ENCODE data around the gene DXO. TPM values are rescaled to one million over a fixed set of nuclear protein-coding genes. Genes with fewer than 3 reads are reported as not detected.
"Not testable (repeated sequence)": the region's sequence is repeated elsewhere in the genome, so short reads cannot be mapped to it uniquely, and the experiment has no call there.

DXO gene
- total and polyA plus RNA-seq, 2 donors (not counting 1 experiment from before 2014, with no cell fraction given): 36.1 to 150 TPM

GRCh38 chr6:32008037-32008436 lies 36.1 kb upstream of the DXO start:
- CTCF ChIA-PET: interaction anchor here (0.5 kb wide), 1 partner anchor 1165 kb away, joined by 3 read pairs; no protein-coding TSS in a partner anchor
- H3K27ac ChIP-seq (ENCODE audit: low read length in 2 of 2); H3K27me3 ChIP-seq (replicated peaks in 1 of 4; ENCODE audit: control extremely low read depth in 1 of 4, control insufficient read depth in 3 of 4, insufficient read depth in 4 of 4, low read length in 3 of 4); H3K9ac ChIP-seq (ENCODE audit: low read length); H3K9me3 ChIP-seq (ENCODE audit: control extremely low read depth in 1 of 3, control insufficient read depth in 2 of 3, insufficient read depth in 1 of 3, low read length in 2 of 3); H2AFZ ChIP-seq (ENCODE audit: insufficient read depth, low read depth, low read length, poor library complexity, severe bottlenecking); H3K9me3 Mint-ChIP-seq (ENCODE audit: insufficient read depth); DNase-seq; ATAC-seq (ENCODE audit: low read depth); H3K79me2 ChIP-seq (ENCODE audit: control insufficient read depth, insufficient read depth, low read length); intact Hi-C loops (cut with micrococcal nuclease); H3K4me1 Mint-ChIP-seq; POLR2A ChIA-PET; H3K27ac Mint-ChIP-seq; H3K4me2 ChIP-seq (replicated peaks; ENCODE audit: low read depth, low read length, poor library complexity, severe bottlenecking); H3K4me3 ChIP-seq (ENCODE audit: control extremely low read depth in 1 of 5, extremely low read depth in 1 of 5, insufficient read depth in 1 of 5, low read depth in 2 of 5, low read length in 4 of 5); H3K27me3 Mint-ChIP-seq; H3K4me3 Mint-ChIP-seq; H3K4me1 ChIP-seq (ENCODE audit: control insufficient read depth in 2 of 2, insufficient read depth in 2 of 2, low read length in 2 of 2); H4K20me1 ChIP-seq (ENCODE audit: control insufficient read depth, insufficient read depth, low read length, poor library complexity, severe bottlenecking); H3K36me3 ChIP-seq (replicated peaks in 1 of 2; ENCODE audit: control extremely low read depth in 1 of 2, control insufficient read depth in 1 of 2, extremely low read depth in 1 of 2, insufficient read depth in 2 of 2, low read length in 1 of 2): not testable (repeated sequence)
- WGBS (ENCODE audit: insufficient coverage): no CpG with 5 or more reads among the region's 24 CpGs

- H3K9me3 ChIP-seq (ENCODE audit: control extremely low read depth in 1 of 3, control insufficient read depth in 2 of 3, insufficient read depth in 1 of 3, low read length in 2 of 3); H3K27ac Mint-ChIP-seq; H3K9ac ChIP-seq (ENCODE audit: low read length); H3K4me3 Mint-ChIP-seq; H4K20me1 ChIP-seq (ENCODE audit: control insufficient read depth, insufficient read depth, low read length, poor library complexity, severe bottlenecking); POLR2A ChIA-PET; H3K4me1 ChIP-seq (ENCODE audit: control insufficient read depth in 2 of 2, insufficient read depth in 2 of 2, low read length in 2 of 2); CTCF ChIA-PET; H3K4me1 Mint-ChIP-seq; H3K36me3 ChIP-seq (replicated peaks in 1 of 2; ENCODE audit: control extremely low read depth in 1 of 2, control insufficient read depth in 1 of 2, extremely low read depth in 1 of 2, insufficient read depth in 2 of 2, low read length in 1 of 2); ATAC-seq (ENCODE audit: low read depth); H3K79me2 ChIP-seq (ENCODE audit: control insufficient read depth, insufficient read depth, low read length); H3K4me3 ChIP-seq (ENCODE audit: control extremely low read depth in 1 of 5, extremely low read depth in 1 of 5, insufficient read depth in 1 of 5, low read depth in 2 of 5, low read length in 4 of 5); H2AFZ ChIP-seq (ENCODE audit: insufficient read depth, low read depth, low read length, poor library complexity, severe bottlenecking); intact Hi-C loops (cut with micrococcal nuclease); DNase-seq; H3K27me3 ChIP-seq (replicated peaks in 1 of 4; ENCODE audit: control extremely low read depth in 1 of 4, control insufficient read depth in 3 of 4, insufficient read depth in 4 of 4, low read length in 3 of 4); H3K4me2 ChIP-seq (replicated peaks; ENCODE audit: low read depth, low read length, poor library complexity, severe bottlenecking); H3K27me3 Mint-ChIP-seq; H3K9me3 Mint-ChIP-seq (ENCODE audit: insufficient read depth); H3K27ac ChIP-seq (ENCODE audit: low read length in 2 of 2): not testable (repeated sequence)
- WGBS (ENCODE audit: insufficient coverage): 100% methylated on average over 1 of the region's 12 CpGs
Observed at GRCh38 chr6:32007086-32007485, 35.1 kb upstream of the DXO start.

GRCh38 chr6:32005991-32006529 lies 34.1 kb upstream of the DXO start:
- H2AFZ ChIP-seq (ENCODE audit: insufficient read depth, low read depth, low read length, poor library complexity, severe bottlenecking); H3K27ac Mint-ChIP-seq; H3K27me3 ChIP-seq (replicated peaks in 1 of 4; ENCODE audit: control extremely low read depth in 1 of 4, control insufficient read depth in 3 of 4, insufficient read depth in 4 of 4, low read length in 3 of 4); H3K27ac ChIP-seq (ENCODE audit: low read length in 2 of 2); H3K9ac ChIP-seq (ENCODE audit: low read length); H3K9me3 Mint-ChIP-seq (ENCODE audit: insufficient read depth); CTCF ChIA-PET; H3K9me3 ChIP-seq (ENCODE audit: control extremely low read depth in 1 of 3, control insufficient read depth in 2 of 3, insufficient read depth in 1 of 3, low read length in 2 of 3); H3K4me1 Mint-ChIP-seq; intact Hi-C loops (cut with micrococcal nuclease); H3K4me3 ChIP-seq (ENCODE audit: control extremely low read depth in 1 of 5, extremely low read depth in 1 of 5, insufficient read depth in 1 of 5, low read depth in 2 of 5, low read length in 4 of 5); H3K4me2 ChIP-seq (replicated peaks; ENCODE audit: low read depth, low read length, poor library complexity, severe bottlenecking); ATAC-seq (ENCODE audit: low read depth); H3K79me2 ChIP-seq (ENCODE audit: control insufficient read depth, insufficient read depth, low read length); H4K20me1 ChIP-seq (ENCODE audit: control insufficient read depth, insufficient read depth, low read length, poor library complexity, severe bottlenecking); H3K4me1 ChIP-seq (ENCODE audit: control insufficient read depth in 2 of 2, insufficient read depth in 2 of 2, low read length in 2 of 2); H3K4me3 Mint-ChIP-seq; H3K27me3 Mint-ChIP-seq; DNase-seq; POLR2A ChIA-PET; H3K36me3 ChIP-seq (replicated peaks in 1 of 2; ENCODE audit: control extremely low read depth in 1 of 2, control insufficient read depth in 1 of 2, extremely low read depth in 1 of 2, insufficient read depth in 2 of 2, low read length in 1 of 2): not testable (repeated sequence)
- no CpG with 5 or more reads among the region's 8 CpGs for WGBS (ENCODE audit: insufficient coverage)

GRCh38 chr6:32005538-32005880 lies 33.6 kb upstream of the DXO start:
- H2AFZ ChIP-seq (ENCODE audit: insufficient read depth, low read depth, low read length, poor library complexity, severe bottlenecking); DNase-seq; H3K27ac ChIP-seq (ENCODE audit: low read length in 2 of 2); H4K20me1 ChIP-seq (ENCODE audit: control insufficient read depth, insufficient read depth, low read length, poor library complexity, severe bottlenecking); H3K9me3 Mint-ChIP-seq (ENCODE audit: insufficient read depth); H3K27me3 ChIP-seq (replicated peaks in 1 of 4; ENCODE audit: control extremely low read depth in 1 of 4, control insufficient read depth in 3 of 4, insufficient read depth in 4 of 4, low read length in 3 of 4); H3K4me2 ChIP-seq (replicated peaks; ENCODE audit: low read depth, low read length, poor library complexity, severe bottlenecking); H3K4me3 Mint-ChIP-seq; H3K4me1 Mint-ChIP-seq; H3K36me3 ChIP-seq (replicated peaks in 1 of 2; ENCODE audit: control extremely low read depth in 1 of 2, control insufficient read depth in 1 of 2, extremely low read depth in 1 of 2, insufficient read depth in 2 of 2, low read length in 1 of 2); H3K9me3 ChIP-seq (ENCODE audit: control extremely low read depth in 1 of 3, control insufficient read depth in 2 of 3, insufficient read depth in 1 of 3, low read length in 2 of 3); H3K4me1 ChIP-seq (ENCODE audit: control insufficient read depth in 2 of 2, insufficient read depth in 2 of 2, low read length in 2 of 2); H3K27ac Mint-ChIP-seq; POLR2A ChIA-PET; ATAC-seq (ENCODE audit: low read depth); H3K9ac ChIP-seq (ENCODE audit: low read length); H3K27me3 Mint-ChIP-seq; H3K79me2 ChIP-seq (ENCODE audit: control insufficient read depth, insufficient read depth, low read length); CTCF ChIA-PET; H3K4me3 ChIP-seq (ENCODE audit: control extremely low read depth in 1 of 5, extremely low read depth in 1 of 5, insufficient read depth in 1 of 5, low read depth in 2 of 5, low read length in 4 of 5); intact Hi-C loops (cut with micrococcal nuclease): not testable (repeated sequence)
- WGBS (ENCODE audit: insufficient coverage): no CpG with 5 or more reads among the region's 9 CpGs

Data from B cell (primary cell).